Activated naive CD4-positive, alpha-beta T cell treated with anti-CD3 and anti-CD28 coated beads, Interleukin-2, amount 50 U/mL, for 72 hours (primary cell): ENCODE data around the gene HOXA1. TPM values are rescaled to one million over a fixed set of nuclear protein-coding genes. Genes with fewer than 3 reads are reported as not detected.

ENCODE experiments used
- ATAC-seq, 2 donors: fragments of 150-1000 bp; cut with Tn5 transposase; 2 replicates each; pipeline ENCODE4 v1.10.0; 2021; ENCODE audit warnings: mild to moderate bottlenecking in 2 of 2, moderate library complexity in 2 of 2
- DNase-seq, 2 donors: peaks; one replicate each; pipeline ENCODE4 v3.0.0; 2021 to 2022; ENCODE audit warnings: low spot score in 2 of 2
- H3K27ac Mint-ChIP-seq, 2 donors: one replicate each; pipeline ENCODE4 v1.8.0; 2022; ENCODE audit warnings: mild to moderate bottlenecking in 2 of 2, mixed read lengths in 2 of 2
- H3K36me3 Mint-ChIP-seq, 2 donors: one replicate each; pipeline ENCODE4 v1.8.0; 2022; ENCODE audit warnings: mixed read lengths in 2 of 2
- H3K9me3 Mint-ChIP-seq, 2 donors: one replicate each; pipeline ENCODE4 v1.8.0; 2022; ENCODE audit warnings: mixed read lengths in 2 of 2
- total RNA-seq, 2 donors: library from RNA; stranded (reverse); gene quantifications; one replicate each; pipeline ENCODE4 v1.2.3, GENCODE V29; 2022

The HOXA1 gene
- total RNA-seq, 2 donors from 2014 or later: 0.16 TPM; not detected in 1

GRCh38 chr7:27112361-27112760 is 16.6 kb upstream of the HOXA1 start:
- Mint-ChIP-seq H3K36me3 (no peaks in the 10 kb centered on the region), H3K27ac (no peak overlapping the region), H3K9me3 (no peaks in the 10 kb centered on the region)
- no peak for ATAC-seq
- DNase-seq: no peak

- Mint-ChIP-seq H3K27ac (no peak overlapping the region), H3K36me3 (no peaks in the 10 kb centered on the region), H3K9me3 (no peaks in the 10 kb centered on the region)
- no peak for DNase-seq
- ATAC-seq: no peak
Observed at GRCh38 chr7:27111751-27112277, 16.0 kb upstream of the HOXA1 start.

- no peaks in the 10 kb centered on the region for H3K36me3 Mint-ChIP-seq
- no peak for DNase-seq
- no peaks in the 10 kb centered on the region for H3K9me3 Mint-ChIP-seq
- no peak overlapping the region for H3K27ac Mint-ChIP-seq
- ATAC-seq: no peak
Observed at GRCh38 chr7:27111042-27111750, 15.4 kb upstream of the HOXA1 start.

GRCh38 chr7:27110186-27111031 is 14.6 kb upstream of the HOXA1 start:
- DNase-seq (no peak), ATAC-seq (no peak)
- no peak overlapping the region for H3K27ac Mint-ChIP-seq
- no peaks in the 10 kb centered on the region for H3K9me3 Mint-ChIP-seq
- no peaks in the 10 kb centered on the region for H3K36me3 Mint-ChIP-seq

GRCh38 chr7:27109466-27110185 is 13.8 kb upstream of the HOXA1 start:
- no peaks in the 10 kb centered on the region for H3K9me3 Mint-ChIP-seq
- no peaks in the 10 kb centered on the region for H3K36me3 Mint-ChIP-seq
- DNase-seq (no peak), ATAC-seq (no peak)
- no peak overlapping the region for H3K27ac Mint-ChIP-seq

GRCh38 chr7:27108390-27109127 is 12.8 kb upstream of the HOXA1 start:
- DNase-seq (no peak), ATAC-seq (no peak)
- H3K36me3 Mint-ChIP-seq: peaks cover 0 to 6% of the 10 kb centered on the region in 2 donors
- H3K9me3 Mint-ChIP-seq: no peaks in the 10 kb centered on the region
- no peak overlapping the region for H3K27ac Mint-ChIP-seq

GRCh38 chr7:27107391-27108381 is 11.9 kb upstream of the HOXA1 start:
- DNase-seq: no peak
- no peak for ATAC-seq
- peaks cover 0 to 11% of the 10 kb centered on the region in 2 donors for H3K36me3 Mint-ChIP-seq
- no peak overlapping the region for H3K27ac Mint-ChIP-seq
- no peaks in the 10 kb centered on the region for H3K9me3 Mint-ChIP-seq

- Mint-ChIP-seq H3K9me3 (no peaks in the 10 kb centered on the region), H3K27ac (no peak overlapping the region), H3K36me3 (peaks cover 0 to 14% of the 10 kb centered on the region in 2 donors)
- DNase-seq (no peak), ATAC-seq (no peak)
Observed at GRCh38 chr7:27106901-27107240, 11.1 kb upstream of the HOXA1 start.

GRCh38 chr7:27106181-27106900 is 10.5 kb upstream of the HOXA1 start:
- Mint-ChIP-seq H3K27ac (no peak overlapping the region), H3K9me3 (no peaks in the 10 kb centered on the region), H3K36me3 (peaks cover 0 to 19% of the 10 kb centered on the region in 2 donors)
- ATAC-seq (no peak), DNase-seq (no peak)

- peaks cover 0 to 24% of the 10 kb centered on the region in 2 donors for H3K36me3 Mint-ChIP-seq
- no peak for ATAC-seq
- DNase-seq: no peak
- no peaks in the 10 kb centered on the region for H3K9me3 Mint-ChIP-seq
- H3K27ac Mint-ChIP-seq: no peak overlapping the region
Observed at GRCh38 chr7:27105301-27106031, 9.7 kb upstream of the HOXA1 start.

- DNase-seq: no peak
- H3K27ac Mint-ChIP-seq: no peak overlapping the region
- no peaks in the 10 kb centered on the region for H3K9me3 Mint-ChIP-seq
- H3K36me3 Mint-ChIP-seq: peaks cover 0 to 28% of the 10 kb centered on the region in 2 donors
- ATAC-seq: no peak
Observed at GRCh38 chr7:27104341-27105058, 8.7 kb upstream of the HOXA1 start.

- no peak overlapping the region for H3K27ac Mint-ChIP-seq
- DNase-seq (no peak), ATAC-seq (no peak)
- peaks cover 5 to 36% of the 10 kb centered on the region in 2 donors for H3K36me3 Mint-ChIP-seq
- H3K9me3 Mint-ChIP-seq: no peaks in the 10 kb centered on the region
Observed at GRCh38 chr7:27103489-27104226, 7.9 kb upstream of the HOXA1 start.
